HG02798 (cell line): ENCODE measurements around the gene POLD3.
"Not testable (repeated sequence)": the region's sequence is repeated elsewhere in the genome, so short reads cannot be mapped to it uniquely, and the experiment has no call there.

Source experiments
- ATAC-seq: cut with Tn5 transposase; IDR thresholded peaks from one replicate; pipeline ENCODE4 v1.9.1; 2021; ENCODE audit warnings: mild to moderate bottlenecking; ENCODE audit not compliant: unreplicated experiment, poor library complexity

POLD3 gene

DNA sequence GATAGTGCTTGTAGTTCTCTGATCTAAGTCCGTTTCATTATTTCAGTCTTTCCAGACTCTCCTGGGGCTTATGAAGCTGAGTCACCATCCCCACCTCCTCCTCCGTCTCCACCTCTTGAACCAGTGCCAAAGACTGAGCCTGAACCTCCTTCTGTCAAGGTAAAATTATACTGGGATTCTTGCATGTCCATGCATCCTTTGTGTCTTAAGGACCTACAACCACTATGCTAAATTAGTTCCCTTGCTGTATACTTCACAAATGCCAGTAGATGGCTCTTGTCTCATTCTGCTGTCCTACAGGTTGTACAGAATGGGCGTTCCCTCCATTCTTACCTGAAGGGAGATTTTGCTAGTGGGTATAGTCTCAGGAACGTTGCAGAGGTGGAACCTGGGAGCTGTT lies 42.2 kb downstream of the POLD3 start:
- no peak for ATAC-seq

DNA sequence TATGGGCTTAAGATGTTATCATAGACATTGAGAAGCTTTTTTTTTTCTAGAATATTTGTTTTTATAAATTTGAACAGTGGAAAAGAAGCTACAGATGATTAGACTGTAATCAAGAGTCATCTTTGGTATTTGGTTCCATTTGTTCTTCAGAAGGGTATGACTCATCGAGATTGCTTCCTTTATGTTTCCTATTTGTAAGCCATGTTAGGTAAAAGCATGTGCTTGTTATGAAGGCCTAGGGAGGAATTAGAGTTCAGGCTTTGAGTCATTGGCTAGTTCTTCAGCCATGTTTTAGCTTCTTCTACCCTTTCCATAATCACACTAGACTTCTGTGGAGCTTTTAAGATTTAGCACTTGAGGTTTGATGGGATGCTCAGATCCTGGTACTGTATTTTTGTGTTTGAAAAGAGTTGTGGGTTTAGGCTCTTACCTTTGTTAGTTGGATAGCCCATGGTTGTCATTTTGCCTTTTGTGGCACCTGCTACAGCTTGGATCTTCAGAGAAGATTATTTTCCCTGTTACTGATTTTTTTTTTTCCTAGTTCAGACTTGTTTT lies 44.3 kb downstream of the POLD3 start:
- ATAC-seq: no peak

DNA sequence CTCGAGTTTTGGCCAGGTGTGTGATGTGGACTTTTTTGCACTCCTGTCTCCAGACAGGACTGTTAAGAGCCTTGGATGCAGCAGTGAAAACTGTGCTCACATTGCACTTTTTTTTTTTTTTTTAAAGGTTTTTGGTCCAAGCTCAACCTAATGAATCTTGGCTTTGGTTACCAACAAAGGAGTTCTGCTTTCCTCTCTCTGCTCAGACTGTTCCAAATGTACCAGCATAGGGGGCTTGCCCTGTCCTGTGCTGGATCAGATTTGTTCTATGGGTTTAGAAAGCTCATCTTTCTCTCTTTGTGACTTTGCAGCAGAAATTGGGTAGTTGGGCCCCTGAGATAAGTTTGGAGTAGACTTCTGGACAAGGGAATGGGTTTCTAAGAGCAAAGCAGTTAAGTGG lies 45.3 kb downstream of the POLD3 start:
- ATAC-seq: no peak

DNA sequence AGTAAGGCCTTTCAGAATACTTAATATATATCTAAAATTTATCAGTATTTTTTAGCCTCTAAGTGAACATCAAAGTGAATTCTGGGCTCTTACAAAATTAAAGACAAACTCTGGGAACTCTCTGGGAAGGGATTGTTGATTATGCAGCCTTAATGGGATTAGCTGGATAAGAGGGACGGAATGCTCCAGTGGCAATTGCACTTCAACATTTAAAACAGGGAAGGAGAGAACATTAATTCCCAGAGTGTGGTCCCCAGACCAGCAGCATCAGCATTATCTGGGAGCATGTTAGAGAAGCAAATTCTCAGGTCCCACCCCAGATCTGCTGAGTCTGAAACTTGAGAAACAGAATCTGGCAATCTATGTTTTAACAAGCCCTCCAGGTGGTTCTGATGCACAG lies 46.5 kb downstream of the POLD3 start:
- no peak for ATAC-seq

DNA sequence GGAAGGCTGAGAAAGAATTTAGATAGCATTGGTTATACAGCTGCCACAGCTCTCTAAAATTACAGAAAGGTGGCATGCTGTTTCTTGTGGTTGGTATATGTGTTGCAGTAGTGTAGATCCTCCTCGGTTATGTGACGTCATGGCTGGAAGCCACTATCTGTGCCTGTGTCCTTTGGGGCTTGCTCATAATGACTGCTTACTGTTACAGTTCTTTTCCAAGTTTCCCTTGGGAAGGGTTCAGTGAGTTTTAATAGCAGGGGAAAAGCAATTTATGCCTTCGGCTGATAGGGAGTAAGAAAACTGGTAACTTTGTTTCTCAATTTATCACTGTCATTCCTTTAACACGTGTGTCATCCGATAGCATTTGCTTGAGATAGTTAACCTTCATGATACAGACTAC lies 47.2 kb downstream of the POLD3 start:
- ATAC-seq: no peak

DNA sequence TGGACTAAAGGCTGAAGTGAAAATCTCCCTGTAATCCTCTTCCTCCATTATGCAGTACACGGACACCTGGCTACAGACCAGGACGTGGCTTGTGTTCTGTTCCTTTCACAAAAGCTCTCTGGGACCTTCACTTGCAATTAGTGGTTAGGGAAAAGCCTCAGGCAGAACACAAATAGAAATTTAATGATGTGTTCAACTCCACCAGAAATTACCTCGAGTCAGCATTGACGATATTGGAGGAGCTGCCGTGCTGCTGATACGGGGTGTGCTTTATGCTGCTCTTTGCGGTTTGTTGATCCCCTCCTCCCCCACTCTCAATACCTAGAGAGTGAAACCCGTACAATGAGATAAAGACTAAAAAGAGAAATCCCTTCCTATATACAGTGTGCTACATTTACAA lies 48.9 kb downstream of the POLD3 start:
- no peak for ATAC-seq

DNA sequence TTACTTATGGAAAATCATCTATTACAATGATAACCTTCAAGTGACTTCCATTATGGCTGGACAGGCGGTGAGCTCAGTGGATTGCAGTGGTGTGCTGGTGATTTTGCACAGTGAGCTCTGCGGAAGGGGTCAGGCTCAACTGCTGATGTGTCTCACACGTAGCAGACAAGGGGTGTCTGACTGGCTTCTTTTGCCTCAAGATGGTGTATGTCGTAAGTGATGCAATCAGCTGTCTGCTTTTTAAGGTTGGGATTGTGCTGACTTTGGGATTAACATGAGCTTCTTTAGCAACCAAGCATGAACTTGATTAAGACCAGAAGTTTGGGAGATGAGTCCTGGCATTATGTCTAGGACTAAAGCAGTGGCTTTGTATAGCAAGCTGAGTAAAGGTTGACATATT lies 49.5 kb downstream of the POLD3 start:
- ATAC-seq: no peak

DNA sequence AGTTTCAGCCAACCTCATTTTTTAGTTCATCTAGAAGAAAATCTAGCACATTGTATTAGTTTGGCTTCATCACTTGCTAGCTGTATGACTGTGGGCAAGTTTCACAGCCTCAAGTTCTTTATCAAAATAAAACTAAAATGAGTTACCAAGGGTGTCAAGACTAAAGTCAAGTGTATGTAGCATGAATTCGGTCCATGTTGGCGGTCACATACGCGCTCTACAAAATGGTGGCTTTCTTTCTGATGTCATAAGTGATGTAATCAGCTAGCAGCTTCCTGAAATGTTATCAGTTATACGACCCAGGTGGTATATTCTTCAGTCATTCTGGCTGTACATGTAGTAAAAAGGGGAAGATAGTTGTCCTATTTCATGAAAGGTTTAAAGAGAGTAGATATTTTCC lies 50.5 kb downstream of the POLD3 start:
- no peak for ATAC-seq

DNA sequence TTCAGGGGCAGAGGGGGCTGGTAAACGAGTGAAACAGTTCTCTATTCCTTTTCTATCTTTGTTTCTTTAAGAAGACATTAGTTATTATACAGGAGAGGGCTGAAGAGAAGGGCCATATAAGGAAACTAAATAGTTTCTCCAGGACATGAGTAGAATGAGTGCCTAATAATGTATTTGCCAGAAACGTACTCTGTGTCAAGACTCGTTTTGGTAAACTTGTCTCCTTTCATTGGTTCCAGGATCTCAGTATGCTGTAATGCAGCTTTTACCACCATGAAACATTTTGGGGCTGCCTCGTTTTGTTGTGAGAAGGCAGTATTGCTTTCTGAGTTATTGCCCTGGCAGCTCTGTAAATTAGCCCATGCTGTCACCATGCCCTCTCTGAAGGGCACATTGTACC lies 51.7 kb downstream of the POLD3 start:
- ATAC-seq: no peak

DNA sequence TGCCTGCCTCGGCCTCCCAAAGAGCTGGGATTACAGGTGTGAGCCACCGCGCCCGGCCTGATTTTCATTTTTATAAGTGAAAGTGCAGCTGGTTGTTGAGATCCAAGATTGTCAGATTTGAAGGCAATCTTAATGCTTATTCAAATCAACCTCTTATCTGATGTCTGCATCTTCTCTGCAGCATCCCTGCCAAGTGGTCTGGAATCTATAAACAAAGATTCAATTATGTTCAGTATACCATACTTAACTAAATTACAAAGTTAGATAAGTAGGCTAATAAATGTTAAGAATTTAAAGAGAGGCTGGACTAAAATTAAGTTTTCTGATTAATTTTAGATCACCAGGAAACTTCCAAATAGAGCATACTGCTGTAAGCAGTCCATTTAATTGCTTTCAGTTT lies 53.8 kb downstream of the POLD3 start:
- ATAC-seq: no peak

DNA sequence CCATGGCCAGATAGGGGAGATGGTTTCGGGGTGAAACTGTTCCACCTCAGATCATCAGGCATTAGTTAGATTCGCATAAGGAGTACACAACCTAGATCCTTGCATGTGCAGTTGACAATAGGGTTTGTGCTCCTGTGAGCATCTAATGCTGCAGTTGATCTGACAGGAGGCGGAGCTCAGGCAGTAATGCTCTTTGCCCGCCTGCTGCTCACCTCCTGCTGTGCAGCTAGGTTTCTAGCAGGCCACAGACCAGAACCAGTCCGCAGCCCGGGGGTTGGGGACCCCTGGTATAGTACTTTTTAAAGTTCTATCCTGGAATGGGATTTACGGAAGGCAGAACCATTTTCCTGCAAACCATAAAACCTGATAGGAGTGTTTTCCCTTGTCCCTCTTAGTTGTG lies 54.6 kb downstream of the POLD3 start:
- ATAC-seq: no peak

DNA sequence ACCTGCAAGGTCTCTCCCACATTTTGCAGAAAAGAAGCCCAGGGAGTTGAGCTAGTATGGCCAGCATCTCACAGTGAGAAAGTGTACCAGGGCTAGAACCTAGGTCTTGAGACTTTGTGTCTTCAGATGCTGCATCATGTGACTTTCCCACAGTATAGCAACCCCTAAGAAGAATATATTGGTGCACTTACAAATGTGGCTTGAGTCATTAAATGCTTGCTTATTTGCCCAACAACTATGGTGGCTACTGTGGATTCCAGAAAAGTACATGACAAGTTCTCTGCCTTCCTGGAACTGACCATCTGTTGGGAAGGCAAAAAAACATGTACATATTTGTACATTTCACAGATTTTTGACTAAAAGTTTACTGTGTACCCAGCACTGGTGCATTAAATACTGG lies 55.0 kb downstream of the POLD3 start:
- ATAC-seq: no peak

DNA sequence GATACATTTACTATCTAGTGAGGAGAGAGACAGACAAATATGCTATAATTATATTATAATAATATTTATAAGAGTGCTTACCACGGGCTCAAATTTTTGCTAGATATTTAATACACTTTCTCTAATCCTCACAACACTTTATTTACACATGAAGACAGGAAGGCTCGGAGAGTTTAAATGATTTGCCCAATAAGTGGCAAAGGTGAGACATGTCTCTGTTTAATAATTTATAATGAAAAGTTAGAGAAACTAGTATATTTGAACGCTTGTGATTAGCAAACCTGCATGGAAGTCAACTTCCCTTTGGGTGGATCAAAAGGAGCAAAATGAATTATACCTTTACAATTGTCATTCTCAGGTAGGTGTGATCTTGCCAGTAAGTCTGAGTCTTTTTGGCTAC lies 55.4 kb downstream of the POLD3 start:
- no peak for ATAC-seq

DNA sequence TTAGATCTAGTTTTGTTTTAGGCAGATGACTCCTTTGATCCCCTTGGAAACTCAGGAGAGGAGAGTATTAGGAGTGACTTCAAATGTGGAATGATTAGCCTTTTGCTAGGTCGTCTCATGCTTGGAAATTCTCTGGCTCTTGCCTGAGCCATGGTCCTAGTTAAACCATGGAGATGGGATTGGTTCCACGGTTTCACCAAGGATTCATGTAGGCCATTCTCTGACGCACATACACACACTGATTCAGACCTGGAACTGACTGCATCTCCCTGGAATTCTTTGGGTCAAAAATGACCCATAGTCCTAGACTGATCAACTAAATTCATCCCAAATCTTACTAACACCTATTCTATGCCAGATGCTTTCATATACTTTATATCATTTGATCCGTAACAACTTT lies 56.5 kb downstream of the POLD3 start:
- ATAC-seq: no peak

DNA sequence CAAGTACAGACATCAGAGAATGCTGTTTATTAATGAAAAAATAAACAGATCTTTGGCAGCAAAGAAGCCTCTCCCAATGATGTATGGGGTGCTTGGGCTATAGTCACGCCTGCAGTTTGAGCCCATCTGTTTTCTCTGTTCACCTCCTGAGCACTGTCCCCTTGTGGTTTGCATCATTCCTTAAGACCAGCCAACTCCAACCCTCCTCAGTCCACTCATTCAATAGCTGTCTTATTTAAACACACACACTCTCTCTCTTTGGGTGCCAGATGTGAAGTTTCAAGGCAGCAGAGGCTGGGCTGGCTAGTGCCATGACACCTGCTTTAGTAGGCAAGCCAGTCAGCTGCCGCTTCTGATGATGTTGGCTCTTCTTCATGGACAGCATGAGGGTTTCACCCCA lies 58.1 kb downstream of the POLD3 start:
- no peak for ATAC-seq

DNA sequence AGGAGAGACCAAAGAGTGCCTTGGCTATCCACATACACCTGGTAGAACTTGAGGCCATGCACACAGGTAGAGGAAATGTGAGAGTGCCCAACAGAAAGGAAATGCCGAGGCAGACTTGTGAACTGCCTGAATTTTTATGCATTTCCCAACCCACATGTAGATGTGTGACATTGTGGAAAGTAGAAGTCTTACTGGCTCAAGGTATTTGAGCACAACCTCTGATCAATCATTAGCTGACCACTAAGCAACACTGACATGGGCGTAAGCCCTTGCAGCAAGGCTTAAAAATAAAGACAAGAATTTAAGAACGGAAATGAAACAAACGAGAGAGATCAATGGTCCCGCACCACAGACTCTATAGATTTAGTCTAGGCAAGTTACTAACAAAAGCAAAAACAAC lies 62.6 kb downstream of the POLD3 start:
- ATAC-seq: no peak

DNA sequence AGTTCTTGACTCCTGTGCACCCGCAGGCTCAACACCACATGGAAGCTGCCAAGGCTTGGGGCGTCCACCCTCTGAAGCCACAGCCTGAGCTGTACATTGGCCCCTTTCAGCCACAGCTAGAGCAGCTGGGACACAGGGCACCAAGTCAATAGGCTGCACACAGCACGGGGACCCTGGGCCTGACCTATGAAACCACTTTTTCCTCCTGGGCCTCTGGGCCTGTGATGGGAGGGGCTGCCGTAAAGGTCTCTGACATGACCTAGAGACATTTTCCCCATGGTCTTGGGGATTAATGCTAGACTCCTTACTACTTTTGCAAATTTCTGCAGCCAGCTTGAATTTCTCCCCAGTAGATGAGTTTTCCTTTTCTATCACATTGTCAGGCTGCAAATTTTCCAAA lies 66.7 kb downstream of the POLD3 start:
- not testable (repeated sequence) for ATAC-seq

DNA sequence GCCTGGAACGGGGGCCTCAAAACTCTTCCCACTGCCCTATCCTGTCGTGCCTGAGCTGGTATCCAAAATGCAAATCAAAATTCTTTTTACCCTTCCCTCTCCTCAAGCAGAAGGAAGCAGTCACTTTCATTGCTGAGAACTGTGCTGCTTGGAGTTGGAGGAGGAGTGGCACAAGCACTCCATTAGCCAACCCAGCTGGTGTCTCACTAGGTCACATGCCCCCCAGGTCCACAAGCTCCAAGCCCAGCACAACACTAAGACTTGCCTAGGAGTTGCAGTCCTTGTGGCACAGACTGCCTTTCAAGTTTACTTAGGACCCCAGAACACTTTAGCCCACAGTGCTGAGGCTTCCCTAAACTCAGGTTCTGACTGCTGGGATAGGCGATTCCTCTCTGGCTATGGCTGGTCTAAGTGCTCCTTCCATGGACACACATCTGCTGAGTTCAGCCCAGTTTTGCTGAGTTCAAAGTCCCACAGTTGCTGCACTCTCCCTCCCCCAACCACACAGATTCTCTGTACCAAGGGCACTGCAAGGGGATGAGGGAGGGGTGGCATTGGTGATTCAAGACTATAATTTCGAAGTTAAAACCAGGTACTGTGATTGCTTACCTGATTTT lies 70.2 kb downstream of the POLD3 start:
- ATAC-seq: no peak

DNA sequence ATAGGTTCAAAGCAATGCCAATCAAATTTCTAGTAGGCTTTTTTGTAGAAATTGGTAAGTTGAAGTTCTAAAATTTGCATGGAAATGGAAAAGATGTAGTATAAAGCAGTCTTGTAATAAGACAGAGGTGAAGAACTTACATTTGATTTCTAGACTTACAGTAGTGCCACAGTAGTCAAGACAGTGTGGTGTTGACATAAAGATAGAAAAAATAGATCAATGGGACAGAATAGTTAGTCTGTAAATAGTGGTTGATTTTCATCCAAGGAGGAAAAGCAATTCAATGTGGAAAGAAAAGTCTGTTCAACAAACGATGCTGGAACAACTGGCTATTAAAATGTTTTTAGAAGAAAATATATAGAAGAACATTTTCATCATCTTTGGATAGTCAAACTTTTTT lies 70.9 kb downstream of the POLD3 start:
- no peak for ATAC-seq

DNA sequence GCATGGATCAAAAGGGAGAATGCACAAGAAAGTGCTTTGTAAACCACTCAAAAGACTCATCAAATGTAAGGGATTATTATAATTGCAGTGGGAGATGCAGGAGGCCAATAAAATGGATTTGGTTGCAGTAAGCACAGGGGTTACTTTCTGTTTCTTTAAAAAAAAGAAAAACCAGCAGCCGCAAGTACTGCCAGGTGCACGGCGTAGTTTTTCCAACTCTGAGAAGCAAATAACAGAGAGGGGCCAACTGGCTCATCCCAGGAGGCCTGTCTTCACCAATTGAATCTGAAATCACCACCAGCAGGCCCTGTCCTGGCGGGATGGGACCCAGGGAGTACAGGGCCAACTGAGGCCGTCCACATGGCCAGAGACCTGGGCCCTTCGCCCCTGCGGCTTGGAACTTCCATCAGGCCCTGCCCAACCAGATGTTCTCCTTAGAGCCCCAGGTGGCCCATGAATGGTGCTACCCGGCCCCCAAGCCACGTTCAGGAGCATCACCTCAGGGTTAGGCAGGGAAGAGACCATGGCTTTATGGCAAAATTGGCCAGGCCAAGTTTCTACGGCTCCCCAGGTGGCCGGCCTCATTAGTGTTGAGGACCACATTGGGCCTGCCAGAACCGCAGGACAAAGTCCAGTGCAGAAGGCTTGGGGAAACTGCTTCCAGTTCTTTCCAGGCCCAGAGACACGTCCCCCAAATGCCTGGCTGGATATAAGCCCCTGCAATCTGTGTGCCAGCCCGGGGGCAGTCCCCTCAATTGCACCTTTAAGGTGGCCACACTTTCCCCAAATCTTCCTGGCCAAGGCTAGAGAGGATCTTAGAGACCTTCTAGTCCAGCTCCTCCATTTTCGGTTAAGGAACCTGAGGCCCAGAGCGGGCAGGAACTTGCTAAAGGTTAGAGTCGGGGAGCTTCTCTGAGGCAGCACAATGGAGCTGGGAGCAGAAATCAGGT lies 77.1 kb downstream of the POLD3 start:
- no peak for ATAC-seq

DNA sequence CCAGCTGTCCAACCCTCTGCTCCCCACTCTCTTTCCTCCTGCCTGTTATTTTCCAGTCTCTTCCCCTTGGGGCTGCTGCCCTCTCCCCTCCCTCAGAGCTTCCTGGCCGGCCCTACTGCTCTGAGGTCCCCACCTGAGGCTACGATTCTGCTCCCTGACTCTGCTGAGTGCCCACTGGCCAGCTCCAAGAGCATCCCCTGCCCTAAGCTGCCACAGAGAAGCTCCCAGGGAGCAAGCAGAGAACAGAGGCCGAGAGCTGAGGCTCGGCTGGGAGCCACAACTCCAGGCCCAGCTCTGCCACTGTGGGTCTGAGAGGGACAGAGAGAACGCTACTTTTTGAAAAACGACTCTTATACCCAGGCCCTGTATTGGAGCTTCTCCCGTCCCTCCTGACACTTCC lies 77.8 kb downstream of the POLD3 start:
- ATAC-seq: no peak
